ENCODE measurements around the gene WDR3.

The WDR3 gene

DNA sequence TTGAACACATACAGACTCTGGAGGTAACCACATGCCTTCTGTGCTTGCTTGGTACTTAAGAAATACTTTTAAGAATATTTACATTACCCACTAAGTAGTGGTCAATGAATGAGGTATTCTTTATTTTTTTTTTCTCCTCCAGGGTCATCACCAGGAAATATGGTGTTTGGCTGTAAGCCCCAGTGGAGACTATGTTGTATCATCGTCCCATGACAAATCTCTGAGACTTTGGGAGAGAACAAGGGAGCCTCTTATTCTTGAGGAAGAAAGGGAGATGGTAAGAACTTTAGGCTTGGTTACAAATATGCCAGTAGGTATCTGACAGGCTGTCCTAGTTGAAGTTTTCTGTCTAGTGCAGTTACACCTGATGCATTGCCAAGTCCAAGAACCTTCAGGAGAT is 22.8 kb downstream of the WDR3 start:
- DNase-seq (ENCODE audit: low spot score), result no peak

DNA sequence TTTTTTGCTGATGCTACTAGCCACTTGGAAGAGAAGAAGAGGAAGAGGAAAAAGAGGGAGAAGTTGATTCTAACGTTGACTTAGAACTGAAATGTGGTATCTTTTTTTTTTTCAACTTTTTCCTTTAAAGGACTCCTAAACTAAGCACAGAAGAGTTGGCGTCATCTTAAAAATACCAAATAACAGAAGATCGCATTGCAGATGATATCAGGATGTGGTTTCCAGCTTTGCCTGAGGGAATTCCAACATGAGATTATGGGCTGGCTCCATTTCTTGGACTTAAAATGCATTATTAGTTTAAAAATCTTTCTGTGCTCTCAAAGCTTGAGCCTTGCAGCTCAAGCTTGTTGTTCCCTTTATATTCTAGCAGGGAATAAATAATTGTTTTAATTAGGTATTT is 29.8 kb downstream of the WDR3 start:
- DNase-seq (ENCODE audit: low spot score), result no peak

DNA sequence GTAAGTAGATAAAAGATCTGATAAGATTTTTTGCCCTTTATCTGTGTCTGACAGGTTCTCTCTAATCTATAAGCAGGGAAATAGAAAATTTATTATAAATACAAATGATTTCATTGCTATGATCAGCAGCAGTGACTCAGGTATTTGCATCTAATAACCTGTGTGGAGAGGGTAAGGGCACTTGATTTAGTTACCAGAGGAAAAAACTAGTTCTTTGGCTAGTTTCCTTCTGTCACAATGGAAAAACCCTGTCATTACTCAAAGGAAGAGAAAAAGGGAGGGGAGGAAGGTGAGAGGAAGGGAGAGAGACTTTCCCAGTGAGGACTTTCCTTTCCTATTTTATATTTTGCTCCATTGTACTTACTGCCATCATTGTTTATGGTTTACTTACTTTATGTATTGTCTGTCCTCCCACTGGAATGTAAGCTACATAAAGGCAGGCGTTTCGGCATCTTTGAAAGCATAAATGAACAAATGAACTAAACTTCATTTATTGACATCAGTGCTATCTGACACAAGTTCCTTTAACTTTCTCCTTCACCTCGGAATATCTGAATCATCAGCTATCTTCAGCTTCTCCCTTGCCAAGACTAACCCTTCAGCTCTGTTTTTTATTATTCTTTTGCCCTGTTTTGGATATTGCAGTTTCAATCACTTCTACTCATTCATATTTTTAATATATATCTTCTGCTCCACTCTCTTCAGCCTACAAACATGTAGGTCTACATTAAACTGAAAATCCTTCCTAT is 34.9 kb downstream of the WDR3 start:
- DNase-seq (ENCODE audit: low spot score), result no peak

DNA sequence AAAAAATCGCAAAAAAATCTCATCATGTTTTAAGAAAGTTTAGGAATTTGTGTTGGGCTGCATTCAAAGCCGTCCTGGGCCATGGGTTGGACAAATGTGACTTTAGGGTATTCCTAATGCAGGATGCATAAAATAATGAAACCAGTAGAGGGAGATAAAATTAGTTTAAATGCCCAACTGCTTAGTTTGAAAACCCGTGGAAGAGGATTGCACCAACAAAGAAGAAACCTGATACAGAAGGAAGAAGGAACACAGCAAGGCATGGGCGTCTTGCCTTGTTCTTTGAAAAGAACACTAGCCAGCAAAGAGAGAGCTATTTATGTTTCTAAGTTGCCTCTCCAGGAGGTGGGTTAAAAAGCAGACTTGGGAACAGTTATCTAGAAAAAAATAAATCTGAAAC is 37.9 kb downstream of the WDR3 start:
- DNase-seq (ENCODE audit: low spot score), result no peak

DNA sequence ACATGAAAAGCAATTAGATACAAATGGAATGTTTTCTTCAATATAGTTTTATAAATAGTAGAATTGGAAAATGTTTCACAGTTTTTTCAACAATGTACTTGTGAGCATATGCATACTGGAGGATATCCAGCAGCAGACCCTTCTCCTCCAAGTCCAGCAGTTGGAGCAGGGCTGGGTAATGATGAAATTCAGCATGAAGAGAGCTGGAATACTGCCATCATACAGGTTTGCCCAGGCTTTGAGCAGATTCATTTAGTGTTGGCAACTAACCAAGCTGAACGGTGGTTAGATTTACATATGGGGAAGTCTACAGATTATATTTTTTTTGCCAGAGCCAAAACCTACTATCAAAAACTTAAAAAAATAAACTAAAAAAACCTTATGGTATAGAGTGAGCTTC is 38.3 kb downstream of the WDR3 start:
- DNase-seq (ENCODE audit: low spot score), result no peak

DNA sequence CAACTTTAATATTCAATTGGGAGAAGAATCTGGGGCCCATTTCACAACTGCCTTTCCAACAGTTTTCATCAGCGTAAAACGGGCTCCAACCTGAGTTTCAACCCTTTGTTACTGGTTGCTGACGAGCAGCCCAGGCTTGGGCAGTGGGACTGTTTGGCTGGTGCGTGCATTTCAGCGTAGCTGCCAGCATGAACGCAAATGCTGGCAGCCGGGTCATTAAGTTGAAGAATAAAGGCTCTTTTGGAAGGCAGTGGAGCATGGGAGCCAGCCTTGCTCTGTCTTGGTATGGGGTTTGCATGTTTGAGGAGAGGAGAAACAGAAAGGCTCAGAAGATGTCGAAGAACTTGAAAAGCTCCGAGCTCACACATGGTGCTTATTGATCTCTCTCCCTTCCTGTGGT is 40.7 kb downstream of the WDR3 start:
- DNase-seq (ENCODE audit: low spot score), result no peak

DNA sequence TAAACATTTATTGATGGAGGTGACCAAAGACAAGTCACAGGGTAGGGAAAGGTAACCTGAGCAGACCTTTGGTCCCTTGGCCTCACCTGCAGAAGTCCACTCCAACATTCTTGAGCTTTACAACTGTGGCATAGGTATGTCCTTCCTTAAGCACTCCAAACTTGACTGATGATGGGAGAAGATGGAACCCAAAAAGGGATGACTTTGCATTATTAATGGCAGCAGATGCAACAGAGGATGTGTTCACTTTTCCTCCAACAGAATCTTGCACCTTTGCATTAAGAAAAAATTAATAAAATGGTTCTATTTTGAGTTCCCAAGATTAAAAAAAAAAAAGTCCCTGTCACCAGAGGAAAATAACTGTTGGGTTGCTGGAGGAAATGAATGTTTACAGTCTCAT is 42.2 kb downstream of the WDR3 start:
- no peak for DNase-seq (ENCODE audit: low spot score)

DNA sequence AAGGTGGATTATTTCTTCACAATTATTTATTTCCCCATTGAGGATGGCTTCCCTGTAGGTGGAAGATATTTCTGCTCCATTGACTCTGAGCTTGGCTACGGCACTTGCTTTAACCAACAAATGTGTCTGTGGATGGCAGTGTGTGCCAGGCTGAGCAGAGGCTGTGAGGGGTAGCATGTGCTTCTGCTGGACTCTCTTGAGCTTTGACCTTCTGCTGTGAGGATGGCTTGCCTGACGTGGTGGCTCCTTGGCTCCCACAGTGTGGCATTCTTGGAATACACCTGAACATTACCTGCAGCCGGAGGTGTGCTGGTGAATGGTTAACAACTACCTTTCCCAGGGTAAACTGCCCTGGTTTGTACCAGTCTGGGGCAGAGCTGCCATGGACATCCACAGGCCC is 46.8 kb downstream of the WDR3 start:
- no peak for DNase-seq (ENCODE audit: low spot score)

DNA sequence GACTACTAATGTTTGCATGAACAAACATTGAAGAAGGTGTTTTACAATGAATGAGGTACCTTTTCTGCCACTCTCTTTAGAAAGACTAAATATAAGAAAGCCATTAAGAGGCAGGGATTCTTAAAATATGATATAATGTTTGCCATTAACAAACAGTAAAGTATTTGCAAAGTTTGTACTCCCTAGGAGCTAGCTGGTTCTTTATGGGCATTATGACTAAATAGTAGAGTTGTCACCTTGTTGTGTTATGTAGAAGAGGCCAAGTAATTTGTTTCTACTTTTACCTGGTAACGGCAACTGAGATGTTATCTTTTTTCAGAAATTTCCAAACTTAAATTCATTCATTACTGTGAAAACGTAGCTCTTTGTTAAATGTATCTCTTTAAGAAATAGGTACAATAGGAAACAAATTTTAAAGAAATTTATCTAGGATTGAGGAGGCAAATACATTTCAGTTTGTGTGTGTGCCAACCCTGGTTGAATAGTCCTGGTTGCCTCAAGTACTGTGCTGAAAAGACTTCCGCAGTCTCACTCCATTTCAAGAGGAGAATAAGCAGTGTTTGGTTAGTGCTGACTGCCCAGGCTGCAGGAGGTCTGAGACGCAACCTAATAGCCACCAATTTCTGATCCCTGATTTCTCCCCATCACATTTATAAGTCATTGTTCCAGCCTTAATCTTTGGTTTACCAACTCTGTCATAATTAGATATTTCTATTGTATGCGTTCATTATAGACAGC is 52.1 kb downstream of the WDR3 start:
- no peak for DNase-seq (ENCODE audit: low spot score)

DNA sequence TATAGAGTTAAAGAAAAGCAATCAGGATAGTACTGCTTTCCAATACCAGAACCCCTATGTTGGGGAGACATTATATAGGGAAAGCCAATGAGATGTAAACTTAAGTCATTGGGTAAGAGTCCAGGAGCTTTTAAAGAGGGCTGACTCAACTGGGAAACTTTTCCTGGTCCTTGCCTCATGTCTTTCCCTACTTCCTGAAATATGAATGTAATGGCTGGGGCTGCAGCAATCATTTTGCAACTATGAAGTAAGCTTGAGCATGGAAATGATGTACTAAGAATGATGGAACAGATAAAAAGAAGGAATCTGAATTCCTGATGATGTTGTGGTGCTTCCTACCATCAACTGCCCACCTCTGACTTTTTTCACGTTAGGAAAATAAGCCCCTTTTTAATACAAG is 55.7 kb downstream of the WDR3 start:
- DNase-seq (ENCODE audit: low spot score), result no peak

DNA sequence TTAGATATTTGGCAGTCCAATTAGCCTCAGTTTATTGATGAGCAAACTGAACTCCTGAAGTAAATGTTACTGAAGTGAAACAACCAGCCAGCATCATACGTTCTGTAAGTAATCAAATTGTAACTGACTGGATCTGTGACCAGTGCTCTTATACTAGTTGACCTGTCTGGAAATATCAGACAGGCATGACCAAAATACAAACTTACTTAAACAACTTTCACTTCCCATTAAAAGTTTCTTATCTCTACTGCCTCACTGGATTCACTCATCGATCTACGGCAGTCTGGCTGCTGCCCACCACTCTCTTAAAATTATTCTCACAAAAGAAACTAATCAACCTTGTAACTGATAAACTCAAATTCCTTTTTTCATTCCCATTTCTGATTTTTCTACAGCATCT is 56.4 kb downstream of the WDR3 start:
- no peak for DNase-seq (ENCODE audit: low spot score)

DNA sequence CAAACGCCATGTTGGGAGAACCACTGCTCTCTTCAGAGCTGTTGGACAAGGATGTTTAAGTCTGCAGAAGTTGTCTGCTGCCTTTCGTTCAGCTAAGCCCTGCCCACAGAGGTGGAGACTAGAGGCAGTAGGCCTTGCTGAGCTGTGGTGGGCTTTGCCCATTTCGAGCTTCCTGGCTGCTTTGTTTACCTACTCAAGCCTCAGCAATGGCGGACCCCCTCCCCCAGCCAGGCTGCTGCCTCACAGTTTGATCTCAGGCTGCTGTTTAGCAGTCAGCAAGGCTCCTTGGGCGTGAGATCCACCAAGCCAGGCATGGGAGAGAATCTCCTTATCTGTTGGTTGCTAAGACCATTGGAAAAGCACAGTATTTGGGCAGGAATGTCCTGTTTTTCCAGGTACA is 74.8 kb downstream of the WDR3 start:
- DNase-seq (ENCODE audit: low spot score), result no peak

DNA sequence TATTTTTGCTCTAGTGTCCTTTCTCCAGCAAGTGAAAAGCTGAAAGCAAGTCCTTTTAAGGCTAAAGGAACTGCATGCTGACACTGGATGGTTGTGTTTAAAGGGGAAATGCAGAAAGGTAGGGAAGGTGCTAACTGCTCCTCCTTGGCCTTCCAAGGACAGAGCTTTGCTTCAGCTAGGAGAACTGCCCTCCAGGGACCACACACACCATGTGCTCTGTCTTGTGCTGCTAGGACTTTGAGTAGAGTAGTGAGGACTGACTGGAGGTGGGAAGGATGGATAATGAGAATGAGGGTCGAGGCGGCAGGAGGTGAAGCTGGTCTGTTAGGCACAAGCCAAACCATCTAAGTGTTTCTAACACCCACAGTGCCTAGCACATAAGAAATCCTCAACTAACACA is 77.9 kb downstream of the WDR3 start:
- no peak for DNase-seq (ENCODE audit: low spot score)

DNA sequence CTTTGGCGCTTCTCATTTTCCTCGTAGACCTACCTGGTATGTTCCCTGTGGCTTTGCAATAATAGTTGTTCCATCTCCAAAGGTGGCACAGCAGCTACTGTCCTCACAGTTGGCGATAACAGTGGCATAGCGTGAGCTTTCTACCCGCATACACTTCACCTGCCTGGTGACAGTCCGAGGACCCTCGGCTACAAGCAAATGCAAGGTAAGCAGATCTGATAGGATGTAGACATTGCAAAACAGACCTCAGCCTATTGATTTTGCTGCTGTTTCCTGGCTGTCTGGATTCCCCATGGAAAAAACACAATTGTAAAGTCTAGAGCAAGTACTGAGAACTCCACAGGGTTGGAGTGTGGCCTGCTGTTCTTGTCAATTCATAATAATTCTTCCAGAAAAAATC is 78.5 kb downstream of the WDR3 start:
- DNase-seq (ENCODE audit: low spot score), result no peak

DNA sequence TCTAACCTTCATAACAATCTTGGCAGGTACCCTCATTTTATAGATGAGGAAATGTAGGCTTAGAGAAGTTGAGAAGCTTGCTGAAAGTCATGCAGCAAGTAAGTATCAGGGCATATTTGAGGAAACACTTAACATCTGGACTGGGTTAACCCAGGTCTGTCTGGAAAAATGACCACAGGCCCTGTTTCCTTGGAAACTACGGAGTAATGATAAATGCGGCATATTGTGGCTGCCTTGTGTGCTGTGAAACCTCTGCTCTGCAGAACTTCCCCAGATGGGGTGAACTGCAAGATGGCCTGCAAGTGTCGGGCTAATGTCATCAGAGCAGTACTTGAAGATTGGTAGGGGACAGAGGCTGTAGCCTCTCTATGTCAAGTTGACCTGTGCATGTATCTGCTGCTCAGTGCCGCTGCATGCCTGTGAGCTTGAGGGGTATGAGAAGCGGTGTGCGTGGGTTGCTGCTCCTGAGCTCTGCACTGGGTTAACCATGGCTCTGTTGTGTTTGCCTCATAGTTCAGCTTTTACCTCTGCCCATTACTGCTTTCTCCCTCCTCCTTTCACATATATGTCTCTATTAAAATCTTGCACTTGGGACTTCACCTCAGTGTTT is 83.1 kb downstream of the WDR3 start:
- no peak for DNase-seq (ENCODE audit: low spot score)

DNA sequence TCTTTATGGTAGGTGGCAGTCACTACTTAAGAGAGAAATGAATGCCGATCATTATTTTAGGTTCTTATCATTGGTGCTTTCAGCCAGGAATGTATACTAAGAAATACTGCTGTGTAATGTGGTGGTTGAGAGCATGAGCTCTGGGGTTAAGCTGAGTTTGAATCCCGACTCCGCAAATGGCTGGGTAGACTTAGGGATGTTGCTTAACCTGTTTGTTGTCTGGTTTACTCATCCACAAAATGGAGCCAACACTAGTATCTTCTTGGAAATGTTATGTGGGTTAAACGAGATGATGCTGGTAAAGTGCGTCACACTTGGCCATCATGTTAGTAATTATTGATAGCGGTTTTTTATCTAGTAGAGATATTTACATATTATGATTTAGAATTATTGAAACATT is 83.8 kb downstream of the WDR3 start:
- no peak for DNase-seq (ENCODE audit: low spot score)

DNA sequence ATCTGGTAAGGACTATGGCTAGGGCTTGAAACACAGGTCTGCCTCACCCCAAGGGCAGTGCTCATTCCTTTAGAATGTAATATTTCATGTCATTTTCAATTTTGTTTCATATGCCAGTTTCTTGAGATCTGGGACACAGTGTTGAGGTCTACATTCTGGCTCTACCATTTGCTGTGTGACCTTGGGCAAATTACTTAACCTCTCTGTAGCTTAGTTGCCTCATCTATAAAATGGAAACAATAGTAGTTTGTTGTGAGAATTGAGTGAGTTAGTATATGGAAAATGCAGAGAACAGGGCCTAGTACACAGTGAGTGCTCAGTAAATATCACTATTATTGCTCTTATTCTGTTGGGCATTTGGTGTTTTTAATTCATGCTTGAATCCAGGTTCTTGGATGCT is 84.4 kb downstream of the WDR3 start:
- no peak for DNase-seq (ENCODE audit: low spot score)

Measured in hematopoietic multipotent progenitor cell treated with erythropoietin and hydrocortisone succinate and interleukin-3 and kit ligand, for 17 days (in vitro differentiated cells).